ENCODE data around the gene FEN1.

DNA sequence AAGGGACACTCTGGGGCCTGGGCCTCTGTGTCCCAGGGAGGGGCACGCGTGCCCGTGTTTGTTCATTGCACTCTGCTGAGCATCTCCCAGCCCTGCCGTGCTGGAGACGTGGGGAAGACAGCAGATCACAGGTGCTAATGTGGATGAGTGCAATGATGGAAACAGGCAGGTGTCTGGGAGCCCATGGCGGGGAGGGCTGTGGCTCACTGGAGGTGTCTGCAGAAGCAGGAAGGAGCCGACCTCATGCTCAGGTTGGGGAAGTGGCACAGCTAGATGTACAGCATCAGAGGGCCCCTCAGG, 8.3 kb upstream of the FEN1 start:
- TF ChIP-seq, protein P1, sequence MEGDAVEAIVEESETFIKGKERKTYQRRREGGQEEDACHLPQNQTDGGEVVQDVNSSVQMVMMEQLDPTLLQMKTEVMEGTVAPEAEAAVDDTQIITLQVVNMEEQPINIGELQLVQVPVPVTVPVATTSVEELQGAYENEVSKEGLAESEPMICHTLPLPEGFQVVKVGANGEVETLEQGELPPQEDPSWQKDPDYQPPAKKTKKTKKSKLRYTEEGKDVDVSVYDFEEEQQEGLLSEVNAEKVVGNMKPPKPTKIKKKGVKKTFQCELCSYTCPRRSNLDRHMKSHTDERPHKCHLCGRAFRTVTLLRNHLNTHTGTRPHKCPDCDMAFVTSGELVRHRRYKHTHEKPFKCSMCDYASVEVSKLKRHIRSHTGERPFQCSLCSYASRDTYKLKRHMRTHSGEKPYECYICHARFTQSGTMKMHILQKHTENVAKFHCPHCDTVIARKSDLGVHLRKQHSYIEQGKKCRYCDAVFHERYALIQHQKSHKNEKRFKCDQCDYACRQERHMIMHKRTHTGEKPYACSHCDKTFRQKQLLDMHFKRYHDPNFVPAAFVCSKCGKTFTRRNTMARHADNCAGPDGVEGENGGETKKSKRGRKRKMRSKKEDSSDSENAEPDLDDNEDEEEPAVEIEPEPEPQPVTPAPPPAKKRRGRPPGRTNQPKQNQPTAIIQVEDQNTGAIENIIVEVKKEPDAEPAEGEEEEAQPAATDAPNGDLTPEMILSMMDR (IDR thresholded peaks at IDR 0.05; ENCODE audit: low read depth, low read length, poor library complexity, severe bottlenecking): no peak
- no peak for TF ChIP-seq EZH2phosphoT487 (IDR thresholded peaks at IDR 0.05; ENCODE audit: borderline replicate concordance, low read length)
